GM21381 (cell line): ENCODE results near the gene TECR.

ENCODE experiments used
- ATAC-seq: cut with Tn5 transposase; IDR thresholded peaks from one replicate; pipeline ENCODE4 v1.9.1; 2021; ENCODE audit warnings: mild to moderate bottlenecking, moderate library complexity; ENCODE audit not compliant: unreplicated experiment

The TECR gene

DNA sequence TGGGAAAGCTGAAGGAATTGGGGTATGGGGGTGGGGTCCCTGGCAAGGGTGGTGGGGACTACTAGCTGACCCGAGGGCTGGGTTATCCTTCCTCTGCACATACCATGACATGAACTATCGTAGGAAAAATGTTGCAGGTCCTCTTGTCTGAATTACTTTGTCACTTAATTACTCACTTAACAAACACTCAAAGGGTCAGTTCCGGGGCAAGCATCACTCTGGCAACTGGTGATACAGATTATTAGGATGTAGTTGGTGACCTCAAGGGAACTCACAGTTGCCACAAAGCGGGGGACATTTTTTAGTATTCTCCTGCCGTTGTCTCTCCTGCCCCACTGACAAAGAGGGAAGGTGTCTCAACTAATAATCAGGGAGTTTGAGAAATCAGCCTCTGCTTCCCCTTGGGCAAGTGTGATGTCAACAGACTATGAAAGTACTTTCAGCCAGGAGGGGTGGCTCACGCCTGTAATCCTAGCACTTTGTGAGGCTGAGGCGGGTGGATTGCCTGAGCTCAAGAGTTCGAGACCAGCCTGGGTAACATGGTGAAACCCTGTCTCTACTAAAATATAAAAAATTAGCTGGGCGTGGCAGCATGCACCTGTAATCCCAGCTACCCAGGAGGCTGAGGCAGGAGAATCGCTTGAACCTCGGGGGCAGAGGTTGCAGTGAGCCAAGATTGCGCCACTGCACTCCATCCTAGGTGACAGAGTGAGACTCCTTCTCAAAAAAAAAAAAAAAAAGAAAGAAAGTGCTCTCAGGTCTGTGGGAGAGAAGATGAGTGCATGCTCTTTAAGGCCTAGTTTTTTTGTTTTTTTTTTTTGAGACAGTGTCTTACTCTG is 21.5 kb upstream of the TECR start:
- no peak for ATAC-seq

DNA sequence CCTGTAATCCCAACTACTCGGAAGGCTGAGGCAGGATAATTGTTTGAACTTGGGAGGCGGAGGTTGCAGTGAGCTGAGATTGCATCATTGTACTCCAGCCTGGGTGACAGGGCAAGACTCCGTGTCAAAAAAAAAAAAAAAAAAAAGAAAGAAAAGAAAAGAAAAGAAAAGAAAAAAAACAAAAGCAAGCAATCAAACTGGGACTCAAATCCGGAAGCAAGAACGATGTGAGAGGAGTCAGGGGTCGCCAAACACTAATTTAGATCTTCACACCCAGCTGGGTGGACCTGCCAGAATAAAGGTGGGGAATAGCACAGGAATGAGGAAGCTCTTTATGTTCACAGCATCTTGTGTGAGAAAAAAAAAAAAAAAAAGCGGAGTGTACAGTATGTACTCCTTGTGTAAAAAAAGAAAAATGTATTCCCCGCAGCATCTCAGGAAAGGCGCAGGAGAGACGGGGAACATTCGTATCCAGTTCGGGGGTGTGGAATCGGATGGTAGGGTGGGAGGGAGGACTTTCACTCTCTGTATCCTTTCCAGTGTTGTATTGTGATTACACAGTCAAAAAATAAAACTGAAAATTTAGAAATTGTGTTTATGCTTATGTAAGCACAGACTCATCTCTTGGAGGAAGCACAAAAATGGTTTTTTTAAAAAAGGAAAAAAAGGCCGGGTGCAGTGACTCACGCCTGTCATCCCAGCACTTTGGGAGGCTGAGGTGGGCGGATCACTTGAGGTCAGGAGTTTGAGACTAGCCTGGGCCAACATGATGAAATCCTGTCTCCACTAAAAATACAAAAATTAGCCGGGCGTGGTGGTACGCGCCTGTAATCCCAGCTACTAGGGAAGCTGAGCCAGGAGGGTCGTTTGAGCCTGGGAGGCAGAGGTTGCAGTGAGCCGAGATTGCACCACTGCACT is 18.8 kb upstream of the TECR start:
- no peak for ATAC-seq

DNA sequence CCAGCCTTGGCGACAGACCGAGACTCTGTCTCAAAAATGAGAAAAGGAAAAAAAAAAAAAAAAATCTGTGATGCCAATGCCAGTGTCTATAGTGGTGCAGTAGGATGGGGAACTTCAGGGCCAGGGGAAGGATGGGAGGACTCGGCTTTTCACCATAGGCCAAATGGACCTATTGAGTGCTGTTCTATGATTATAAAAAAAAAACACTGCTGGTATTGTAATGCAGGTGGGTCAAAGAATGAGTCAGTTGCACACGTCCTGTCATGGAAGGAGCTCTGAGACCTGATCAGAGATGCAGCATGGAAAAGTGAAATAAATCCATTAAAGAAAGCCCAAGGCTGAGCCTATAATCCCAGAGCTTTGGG is 18.2 kb upstream of the TECR start:
- no peak for ATAC-seq

DNA sequence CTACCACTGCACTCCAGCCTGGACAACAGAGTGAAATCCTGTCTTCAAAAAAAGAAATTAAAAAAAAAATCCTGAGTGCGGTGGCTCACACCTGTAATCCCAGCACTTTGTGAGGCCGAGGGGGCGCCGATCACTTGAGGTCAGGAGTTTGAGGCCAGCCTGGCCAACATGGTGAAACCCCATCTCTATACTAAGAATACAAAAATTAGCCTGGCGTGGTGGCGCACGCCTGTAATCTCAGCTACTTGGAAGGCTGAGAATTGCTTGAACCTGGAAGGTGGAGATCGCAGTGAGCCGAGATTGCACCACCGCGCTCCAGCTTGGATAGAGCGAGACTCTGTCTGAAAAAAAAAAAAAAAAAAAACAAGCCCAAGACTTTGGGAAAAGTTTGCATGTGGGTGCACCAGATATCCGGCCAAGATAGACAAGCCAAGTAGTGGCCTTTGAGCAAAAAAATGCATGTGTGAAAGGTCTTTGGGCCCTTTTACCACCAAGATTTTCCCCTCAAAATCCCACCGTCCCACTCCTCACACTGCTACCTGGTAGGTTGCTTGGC is 16.9 kb upstream of the TECR start:
- ATAC-seq = no peak

DNA sequence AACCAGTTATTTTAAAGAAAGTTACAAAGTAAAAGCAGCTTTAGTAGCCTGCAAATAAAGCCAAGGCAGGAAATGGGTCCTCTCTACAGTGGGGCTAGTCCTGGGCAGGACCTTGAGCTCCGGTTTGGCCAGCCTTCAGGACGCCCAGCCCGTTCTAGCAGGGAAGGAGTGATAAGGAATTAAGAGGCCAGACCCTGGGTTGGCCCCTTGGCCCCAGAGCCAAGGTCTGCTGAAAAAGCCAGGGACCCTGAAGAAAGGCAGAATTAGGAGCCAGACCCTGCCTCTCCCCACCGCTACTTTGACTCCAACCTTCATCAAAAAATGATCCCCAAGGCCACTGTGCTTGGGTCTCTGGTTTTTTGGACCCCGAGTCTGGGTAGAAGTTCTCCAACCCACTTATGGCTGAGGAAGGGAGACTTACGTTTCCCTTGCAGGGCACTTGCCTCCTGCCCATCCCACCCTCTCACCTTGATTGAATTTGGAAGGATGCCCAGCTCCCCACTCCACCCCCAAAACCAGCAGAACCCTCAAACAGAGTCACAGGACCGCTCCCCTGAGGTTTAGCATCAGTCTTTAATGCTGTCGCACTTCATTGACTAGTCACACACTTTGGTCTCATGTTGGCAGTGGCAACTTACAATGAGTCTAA is 15.1 kb upstream of the TECR start:
- ATAC-seq = no peak

DNA sequence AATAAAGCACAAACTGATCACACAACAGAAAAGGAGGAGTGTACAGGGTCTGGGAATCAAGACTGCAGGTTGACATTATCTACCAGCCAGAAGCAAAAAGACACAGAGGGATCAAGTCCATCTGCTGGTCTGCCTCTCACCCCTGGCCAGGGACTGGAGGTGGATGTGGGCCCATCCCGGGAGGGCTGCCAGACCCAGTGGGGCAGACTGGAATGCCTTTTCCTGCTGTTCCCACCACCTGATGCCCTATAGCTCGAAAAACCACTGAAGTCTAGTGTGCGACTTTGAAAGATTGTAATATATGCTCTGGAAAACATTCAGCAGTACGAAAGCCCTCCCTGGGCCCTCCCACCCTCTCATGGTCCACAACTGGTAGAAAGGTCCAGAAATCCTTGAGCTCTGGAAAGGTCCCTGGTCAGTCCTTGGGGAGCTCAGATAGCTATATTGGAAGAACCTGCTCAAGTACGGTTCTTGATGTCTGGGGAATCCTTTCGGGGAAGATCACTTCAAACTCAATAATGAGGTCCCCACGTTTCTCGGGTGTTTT is 13.8 kb upstream of the TECR start:
- no peak for ATAC-seq

DNA sequence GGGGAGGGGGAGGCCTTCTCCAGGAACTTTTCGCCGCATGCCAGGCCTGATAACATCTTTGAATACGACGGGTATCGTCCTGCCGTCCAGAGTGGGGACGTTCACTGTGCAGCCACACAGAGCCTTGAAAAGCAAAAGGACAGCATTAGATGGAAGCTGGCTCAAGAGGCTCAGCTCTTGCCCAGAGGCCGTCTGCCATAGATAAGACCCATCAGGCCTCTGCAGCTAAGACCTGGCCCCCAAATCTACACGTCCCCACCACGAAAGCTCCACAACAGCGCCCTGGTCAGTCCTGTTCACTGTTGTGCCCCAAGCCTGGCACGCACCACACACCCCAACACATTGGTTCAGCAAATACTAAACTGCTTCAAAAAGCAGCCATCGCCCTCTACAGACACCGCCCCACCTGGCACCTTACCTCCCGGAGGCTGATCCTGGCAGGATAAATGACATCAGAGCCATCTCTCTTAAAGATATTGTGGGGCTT is 13.3 kb upstream of the TECR start:
- ATAC-seq = no peak

DNA sequence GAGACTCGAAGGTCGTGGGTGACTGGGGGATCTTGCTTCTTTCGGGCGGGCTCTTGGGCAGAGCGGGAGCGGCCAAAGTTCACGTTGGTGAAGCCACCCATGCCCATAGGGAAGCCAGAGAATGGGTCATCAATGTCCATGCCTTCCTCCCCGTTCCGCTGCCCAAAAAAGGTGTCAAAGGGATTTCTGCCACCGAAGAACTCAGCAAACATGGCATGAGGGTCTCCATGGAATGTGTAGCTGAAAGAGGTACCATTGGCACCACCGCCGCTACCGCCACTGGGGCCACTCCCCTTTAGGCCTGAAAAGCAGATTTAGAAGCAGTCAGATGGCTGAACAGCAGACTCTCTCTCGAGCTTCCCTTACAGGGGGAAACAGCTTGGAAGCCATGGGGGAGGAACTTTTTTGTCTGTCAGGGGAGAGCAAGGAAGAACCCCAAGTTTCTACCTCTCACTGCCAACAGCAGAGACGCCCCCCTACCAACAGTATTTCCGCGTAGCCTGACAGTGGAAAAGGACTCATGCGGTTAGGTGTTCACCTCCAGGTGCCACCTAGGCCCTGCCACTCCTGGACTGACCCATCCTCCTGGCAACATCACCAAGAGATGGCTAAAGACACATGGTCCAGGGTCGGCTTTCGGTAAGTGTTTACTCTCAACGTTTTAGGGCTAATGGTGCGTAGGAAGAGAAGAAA is 12.5 kb upstream of the TECR start:
- no peak for ATAC-seq

DNA sequence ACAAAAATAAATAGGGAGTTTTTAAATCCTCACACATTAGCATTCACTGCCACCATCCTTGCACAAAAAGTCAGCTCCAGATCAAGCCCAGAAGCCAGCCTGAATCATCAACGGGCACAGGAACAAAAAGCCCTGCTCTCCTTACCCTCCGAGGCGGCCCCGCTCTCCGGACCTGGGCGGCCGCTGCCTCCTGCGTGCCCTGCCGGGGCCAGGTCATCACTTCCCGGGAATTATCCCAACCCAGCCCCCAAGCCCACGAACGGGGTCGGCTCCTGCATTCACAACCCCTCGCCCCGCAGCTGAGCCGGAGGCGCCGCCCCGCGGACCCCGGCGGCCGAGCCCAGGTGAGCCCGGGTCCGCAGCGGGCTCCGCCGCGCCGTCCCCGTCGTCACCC is 12.0 kb upstream of the TECR start:
- peak; percentile 9 for ATAC-seq

DNA sequence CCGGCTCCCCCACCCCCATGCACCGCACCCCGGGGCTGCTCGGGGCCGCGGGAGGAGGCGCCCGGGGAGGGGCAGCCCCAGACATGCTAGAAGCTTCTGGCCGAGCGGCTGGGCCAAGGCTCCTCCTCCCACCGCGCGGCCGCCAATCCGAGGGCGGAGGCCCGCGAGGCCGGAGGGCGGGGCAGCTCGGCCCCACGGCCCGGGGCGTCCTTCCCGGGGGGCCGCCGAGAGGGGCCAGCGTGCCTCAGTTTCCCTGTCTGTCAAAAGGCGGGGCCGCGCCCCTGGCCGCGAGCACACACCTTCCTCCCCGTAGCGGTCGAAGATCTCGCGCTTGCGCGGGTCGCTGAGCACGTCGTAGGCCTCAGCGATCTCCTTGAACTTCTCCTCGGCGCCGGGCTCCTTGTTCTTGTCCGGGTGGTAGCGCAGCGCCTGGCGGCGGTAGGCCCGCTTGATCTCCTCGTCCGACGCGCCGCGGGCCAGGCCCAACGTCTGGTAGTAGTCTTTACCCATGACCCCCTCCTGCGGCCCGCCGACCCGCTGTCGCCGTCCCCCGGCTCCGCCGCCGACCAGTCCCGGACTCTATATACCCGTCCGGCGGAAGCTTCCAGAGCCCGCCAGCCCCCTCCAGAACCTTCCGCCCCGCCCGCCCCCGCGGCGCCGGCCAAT is 11.4 kb upstream of the TECR start, which contains the start of gene DNAJB1:
Gene DNAJB1 (minus strand): TSS at position 558 of the 666 bp plus-strand sequence. CDS start 48 bp downstream, at position 510.
- peak; percentile 57 for ATAC-seq

DNA sequence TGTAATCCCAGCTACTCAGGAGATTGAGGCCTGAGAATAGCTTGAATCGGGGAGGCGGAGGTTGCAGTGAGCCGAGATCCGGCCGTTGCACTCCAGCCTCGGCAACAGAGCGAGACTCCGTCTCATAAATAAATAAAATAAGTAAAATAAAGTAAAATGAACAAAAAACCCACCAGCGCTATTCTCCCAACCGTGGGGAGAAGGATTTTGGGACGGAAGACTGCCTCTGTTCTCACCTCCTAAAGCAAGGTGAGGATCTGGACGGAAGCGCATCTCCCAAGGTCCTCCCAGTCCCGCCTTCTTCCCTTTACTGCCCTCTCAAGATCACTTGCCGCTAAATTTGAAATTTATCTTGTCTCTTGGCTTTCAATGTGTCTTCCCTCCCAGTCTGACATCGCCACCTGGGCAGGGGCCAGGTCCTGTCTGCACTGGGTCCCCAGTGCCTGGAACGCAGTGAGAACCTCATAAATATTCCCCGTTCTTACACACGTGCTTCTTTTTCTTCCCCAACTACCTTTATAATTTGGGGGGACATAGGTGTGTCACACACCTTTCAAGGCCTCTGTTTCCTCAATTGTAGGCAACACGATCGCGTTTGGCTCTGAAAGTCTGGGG is 10.0 kb upstream of the TECR start:
- no peak for ATAC-seq

DNA sequence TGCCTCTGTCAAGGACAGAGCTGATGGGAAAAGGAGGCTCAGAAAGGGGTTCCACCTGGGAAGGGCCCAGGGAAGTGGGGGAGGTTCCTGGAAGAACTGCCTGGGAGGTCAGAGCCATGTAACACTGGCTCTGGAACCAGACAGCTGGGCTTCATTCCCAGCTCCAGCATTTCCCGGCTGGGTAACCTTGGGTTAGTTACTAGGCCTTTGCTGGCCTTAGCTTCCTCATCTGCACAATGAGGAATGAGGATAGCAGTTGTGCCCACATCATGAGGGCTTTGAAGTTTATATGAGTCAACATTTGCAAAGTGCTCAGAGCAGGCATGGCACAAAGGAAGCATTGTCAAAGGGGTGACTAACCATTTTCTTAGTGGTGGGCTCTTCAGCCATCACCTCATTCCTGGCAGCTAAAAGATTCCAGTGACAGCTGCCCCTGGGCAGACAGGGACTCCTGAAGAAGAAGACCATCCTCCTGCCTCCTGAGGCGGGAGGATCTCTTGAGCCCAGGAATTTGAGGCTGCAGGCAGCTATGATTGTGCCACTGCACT is 9.5 kb upstream of the TECR start:
- ATAC-seq = no peak

DNA sequence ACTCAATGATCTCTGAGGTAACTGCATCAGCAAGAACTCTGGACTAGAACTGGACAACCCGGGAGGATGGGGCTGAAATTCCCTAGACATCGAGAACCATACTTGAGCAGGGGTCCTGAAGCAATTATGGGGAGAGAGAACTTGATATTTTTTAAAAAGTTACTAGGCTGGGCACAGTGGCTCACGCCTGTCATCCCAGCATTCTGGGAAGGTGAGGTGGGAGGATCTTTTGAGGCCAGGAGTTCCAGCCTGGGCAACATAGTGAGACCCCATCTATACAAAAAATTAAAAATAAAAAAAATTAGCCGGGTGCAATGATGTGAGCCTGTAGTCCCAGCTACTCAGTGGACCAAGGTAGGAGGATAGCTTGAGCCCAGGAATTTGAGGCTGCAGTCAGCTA is 8.9 kb upstream of the TECR start:
- ATAC-seq = no peak

DNA sequence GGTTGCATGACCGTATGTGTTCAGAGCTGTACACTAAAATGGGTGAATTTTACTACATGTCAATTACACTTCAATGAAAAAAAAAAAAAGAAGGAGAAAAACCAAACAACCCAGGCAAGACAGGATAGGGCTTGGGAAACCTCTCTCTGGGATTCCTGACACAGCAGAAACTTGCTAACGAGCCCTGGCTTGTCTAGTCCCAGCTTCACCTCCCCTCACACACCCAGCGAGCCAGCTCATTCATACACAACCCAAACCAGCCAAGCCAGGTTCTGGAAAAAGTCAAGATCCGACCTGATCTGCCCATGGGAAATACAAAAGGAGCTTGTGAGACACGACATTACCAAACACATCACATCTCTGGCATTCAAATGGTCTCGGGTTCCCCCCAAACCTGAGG is 3.7 kb upstream of the TECR start:
- no peak for ATAC-seq

DNA sequence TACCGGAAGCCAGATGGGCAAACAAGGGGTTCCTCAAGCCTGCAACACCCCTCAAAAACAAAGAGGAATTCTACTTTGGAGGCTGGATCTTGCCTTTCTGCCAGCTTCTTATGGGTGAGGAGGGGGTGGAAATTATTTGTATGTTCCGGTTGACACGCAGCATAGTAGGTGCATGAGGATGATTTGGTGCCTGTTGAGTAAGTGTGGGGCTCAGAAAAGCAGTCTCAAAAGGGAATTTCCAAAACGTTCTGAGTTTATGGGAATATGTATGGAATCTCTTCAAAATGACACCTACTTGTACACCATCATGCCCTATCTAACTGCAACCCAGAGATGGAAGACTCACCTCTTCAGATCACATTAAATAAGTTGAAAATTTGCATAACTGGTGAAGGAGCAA is 3.0 kb upstream of the TECR start:
- no peak for ATAC-seq

DNA sequence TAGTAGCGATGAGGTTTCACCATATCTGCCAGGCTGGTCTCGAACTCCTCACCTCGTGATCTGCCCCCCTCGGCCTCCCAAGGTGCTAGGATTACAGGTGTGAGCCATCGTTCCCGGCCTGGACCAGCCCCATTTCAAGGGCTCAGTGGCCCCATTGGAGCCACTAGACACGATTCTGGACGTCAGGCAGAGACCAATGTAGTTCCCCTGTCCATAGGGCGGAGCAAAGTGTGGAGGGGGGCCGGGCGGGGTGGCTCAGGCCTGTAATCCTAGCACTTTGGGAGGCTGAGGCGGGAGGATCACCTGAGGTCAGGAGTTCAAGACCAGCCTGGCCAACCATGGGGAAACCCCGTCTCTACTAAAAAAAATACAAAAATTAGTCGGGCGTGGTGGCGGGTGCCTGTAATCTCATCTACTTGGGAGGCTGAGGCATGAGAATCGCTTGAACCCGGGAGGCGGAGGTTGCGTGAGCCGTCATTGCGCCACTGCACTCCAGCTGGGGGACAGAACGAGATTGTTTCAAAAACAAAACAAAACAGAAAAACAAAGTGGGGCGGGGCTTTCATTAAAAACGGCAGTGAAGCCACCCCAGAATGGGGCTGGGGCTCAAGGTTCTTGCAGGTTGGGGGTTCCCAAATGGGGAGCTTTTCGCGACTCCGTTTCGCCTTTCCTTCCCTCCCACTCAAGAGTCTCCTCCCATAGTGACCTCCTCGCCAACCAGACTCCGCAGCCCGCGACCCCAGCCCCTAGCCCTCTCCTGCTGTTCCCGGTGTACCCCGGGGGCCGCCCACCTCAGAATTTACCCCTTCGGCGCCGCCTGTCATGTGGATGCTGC is 758 bp upstream of the TECR start:
- ATAC-seq = no peak

DNA sequence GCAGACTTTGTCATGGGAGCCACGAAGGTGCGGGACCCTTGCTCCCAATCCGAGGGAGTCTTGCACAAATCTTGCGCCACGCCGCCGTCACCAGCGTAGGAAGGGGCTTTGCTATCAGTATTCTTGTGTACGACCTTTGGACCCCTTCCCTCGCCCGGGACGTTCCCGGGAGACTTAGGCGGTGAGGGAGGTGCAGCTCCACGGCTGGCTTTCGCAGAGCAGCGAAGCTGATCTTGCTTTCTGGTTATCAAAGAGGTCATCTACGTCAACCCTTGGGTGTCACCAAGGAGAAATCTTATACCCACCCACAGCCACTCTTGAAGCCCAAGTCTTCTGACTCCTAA is 583 bp downstream of the TECR start:
- no peak for ATAC-seq

DNA sequence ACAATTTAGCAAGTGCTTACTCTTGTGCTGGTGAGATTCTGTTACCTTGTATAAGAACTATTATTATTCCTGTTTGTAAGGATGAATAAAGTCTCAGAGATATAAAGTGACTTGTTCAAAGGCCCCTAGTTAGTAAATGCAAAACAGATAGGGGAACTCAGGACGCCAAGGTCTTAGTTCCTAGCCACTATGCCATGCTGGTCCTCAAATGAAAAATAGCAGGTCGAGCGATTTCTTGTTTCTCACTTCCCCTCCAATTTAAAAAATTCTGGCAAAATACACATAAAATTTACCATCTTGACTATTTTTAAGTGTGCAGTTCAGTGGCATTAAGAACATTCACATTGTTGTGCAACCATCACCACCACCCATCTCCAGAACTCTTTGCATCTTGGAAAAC is 1.1 kb downstream of the TECR start:
- no peak for ATAC-seq
